ENCODE data around the gene EPHB1. TPM values are rescaled to one million over a fixed set of nuclear protein-coding genes. Genes with fewer than 3 reads are reported as not detected.
A peak's percentile ranks its signal among the peaks of the same experiment; 100 is the strongest.

EPHB1 gene
- polyA plus RNA-seq, 1 donor from 2014 or later: 18.7 TPM

GRCh38 chr3:134867277-134867676 lies 72.2 kb downstream of the EPHB1 start:
- Histone ChIP-seq H3F3A (ENCODE audit: insufficient read depth, low read length, poor library complexity, severe bottlenecking) (peaks cover 3% of the 10 kb centered on the region), H3K9me3 (ENCODE audit: low read length) (no peaks in the 10 kb centered on the region), H4K20me1 (ENCODE audit: insufficient read depth) (no peaks in the 10 kb centered on the region), H3K27me3 (ENCODE audit: insufficient read depth, low read depth, low read length) (no peaks in the 10 kb centered on the region), H3K36me3 (ENCODE audit: insufficient read depth, low read length) (no peaks in the 10 kb centered on the region), H3K79me2 (replicated peaks; ENCODE audit: insufficient read depth, low read length) (peaks cover 7% of the 10 kb centered on the region), H3K9ac (ENCODE audit: low read length) (no peak overlapping the region), H3K27ac (ENCODE audit: low read length) (no peak overlapping the region), H3K9me2 (ENCODE audit: insufficient read depth, low read length) (no peaks in the 10 kb centered on the region), H2AFZ (ENCODE audit: low read depth, low read length) (no peak overlapping the region), H3K4me2 (ENCODE audit: low read length) (no peak overlapping the region), H3K4me3 (ENCODE audit: low read length) (no peak overlapping the region)
- TF ChIP-seq TAF1 (IDR thresholded peaks at IDR 0.05; ENCODE audit: low read depth) (no peak), RAD21 (conservative IDR thresholded peaks at IDR 0.05) (no peak), POLR2AphosphoS5 (IDR thresholded peaks at IDR 0.05) (no peak), REST (IDR thresholded peaks at IDR 0.05; ENCODE audit: borderline replicate concordance) (no peak), MXI1 (conservative IDR thresholded peaks at IDR 0.05; ENCODE audit: poor library complexity, severe bottlenecking) (no peak), SMC3 (conservative IDR thresholded peaks at IDR 0.05; ENCODE audit: poor library complexity) (no peak)
- TF ChIP-seq, protein P1, sequence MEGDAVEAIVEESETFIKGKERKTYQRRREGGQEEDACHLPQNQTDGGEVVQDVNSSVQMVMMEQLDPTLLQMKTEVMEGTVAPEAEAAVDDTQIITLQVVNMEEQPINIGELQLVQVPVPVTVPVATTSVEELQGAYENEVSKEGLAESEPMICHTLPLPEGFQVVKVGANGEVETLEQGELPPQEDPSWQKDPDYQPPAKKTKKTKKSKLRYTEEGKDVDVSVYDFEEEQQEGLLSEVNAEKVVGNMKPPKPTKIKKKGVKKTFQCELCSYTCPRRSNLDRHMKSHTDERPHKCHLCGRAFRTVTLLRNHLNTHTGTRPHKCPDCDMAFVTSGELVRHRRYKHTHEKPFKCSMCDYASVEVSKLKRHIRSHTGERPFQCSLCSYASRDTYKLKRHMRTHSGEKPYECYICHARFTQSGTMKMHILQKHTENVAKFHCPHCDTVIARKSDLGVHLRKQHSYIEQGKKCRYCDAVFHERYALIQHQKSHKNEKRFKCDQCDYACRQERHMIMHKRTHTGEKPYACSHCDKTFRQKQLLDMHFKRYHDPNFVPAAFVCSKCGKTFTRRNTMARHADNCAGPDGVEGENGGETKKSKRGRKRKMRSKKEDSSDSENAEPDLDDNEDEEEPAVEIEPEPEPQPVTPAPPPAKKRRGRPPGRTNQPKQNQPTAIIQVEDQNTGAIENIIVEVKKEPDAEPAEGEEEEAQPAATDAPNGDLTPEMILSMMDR (IDR thresholded peaks at IDR 0.05; ENCODE audit: poor library complexity, severe bottlenecking): no peak

DNA sequence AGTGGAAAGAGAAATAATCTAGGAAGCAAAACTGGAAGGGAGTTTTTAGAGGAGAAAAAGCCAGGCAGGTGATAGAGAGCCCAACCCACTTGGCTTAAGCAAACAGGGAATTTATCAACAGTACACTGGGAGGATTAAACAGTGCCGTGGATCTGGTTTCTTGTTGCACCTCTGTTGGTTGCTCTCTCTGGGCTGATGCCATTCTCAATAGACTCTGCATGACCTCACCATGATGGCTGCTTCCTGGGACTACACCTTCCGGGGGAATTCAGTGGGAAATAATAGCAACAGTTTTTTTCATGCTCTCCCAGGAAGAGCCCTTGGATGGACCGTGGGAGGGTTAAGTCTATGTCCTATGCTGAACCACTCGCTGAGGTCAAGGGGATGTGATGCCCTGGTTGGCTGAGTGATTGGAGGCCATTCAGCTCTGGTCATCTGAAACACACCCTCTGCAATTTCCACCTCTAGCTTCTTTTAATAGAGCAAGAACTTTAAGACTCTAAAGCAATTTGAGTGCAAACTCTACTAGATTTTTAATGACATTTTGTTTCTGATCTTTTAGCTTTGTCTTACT lies 74.2 kb downstream of the EPHB1 start:
- Histone ChIP-seq H3F3A (ENCODE audit: insufficient read depth, low read length, poor library complexity, severe bottlenecking) (peaks cover 3% of the 10 kb centered on the region), H3K79me2 (replicated peaks; ENCODE audit: insufficient read depth, low read length) (peaks cover 8% of the 10 kb centered on the region), H3K4me3 (ENCODE audit: low read length) (no peak overlapping the region), H3K9me2 (ENCODE audit: insufficient read depth, low read length) (no peaks in the 10 kb centered on the region), H3K36me3 (ENCODE audit: insufficient read depth, low read length) (no peaks in the 10 kb centered on the region), H3K4me2 (ENCODE audit: low read length) (no peak overlapping the region), H3K9ac (ENCODE audit: low read length) (no peak overlapping the region), H3K27ac (ENCODE audit: low read length) (no peak overlapping the region), H4K20me1 (ENCODE audit: insufficient read depth) (no peaks in the 10 kb centered on the region), H2AFZ (ENCODE audit: low read depth, low read length) (no peak overlapping the region), H3K9me3 (ENCODE audit: low read length) (no peaks in the 10 kb centered on the region), H3K27me3 (ENCODE audit: insufficient read depth, low read depth, low read length) (no peaks in the 10 kb centered on the region)
- TF ChIP-seq TAF1 (IDR thresholded peaks at IDR 0.05; ENCODE audit: low read depth) (no peak), POLR2AphosphoS5 (IDR thresholded peaks at IDR 0.05) (no peak), RAD21 (conservative IDR thresholded peaks at IDR 0.05) (no peak), EZH2 (IDR thresholded peaks at IDR 0.05; ENCODE audit: borderline replicate concordance, insufficient read depth, low read length, poor library complexity, severe bottlenecking) (no peak)

- TF ChIP-seq REST (IDR thresholded peaks at IDR 0.05; ENCODE audit: borderline replicate concordance) (no peak), EZH2 (IDR thresholded peaks at IDR 0.05; ENCODE audit: borderline replicate concordance, insufficient read depth, low read length, poor library complexity, severe bottlenecking) (no peak)
- TF ChIP-seq, protein P1 (IDR thresholded peaks at IDR 0.05; ENCODE audit: poor library complexity, severe bottlenecking): no peak
- no peaks in the 10 kb centered on the region for H3K36me3 ChIP-seq (ENCODE audit: insufficient read depth, low read length)
- no peaks in the 10 kb centered on the region for H3K9me3 ChIP-seq (ENCODE audit: low read length)
- H3K79me2 ChIP-seq (replicated peaks; ENCODE audit: insufficient read depth, low read length): peaks cover 16% of the 10 kb centered on the region
- H3K9me2 ChIP-seq (ENCODE audit: insufficient read depth, low read length): no peaks in the 10 kb centered on the region
- H4K20me1 ChIP-seq (ENCODE audit: insufficient read depth): no peaks in the 10 kb centered on the region
- no peak overlapping the region for H3K9ac ChIP-seq (ENCODE audit: low read length)
- no peak overlapping the region for H2AFZ ChIP-seq (ENCODE audit: low read depth, low read length)
- H3K4me2 ChIP-seq (ENCODE audit: low read length): no peak overlapping the region
- peaks cover 3% of the 10 kb centered on the region for H3F3A ChIP-seq (ENCODE audit: insufficient read depth, low read length, poor library complexity, severe bottlenecking)
- H3K27me3 ChIP-seq (ENCODE audit: insufficient read depth, low read depth, low read length): no peaks in the 10 kb centered on the region
- H3K4me3 ChIP-seq (ENCODE audit: low read length): peak overlapping the region; percentile 27
- peak overlapping the region; percentile 44 for H3K27ac ChIP-seq (ENCODE audit: low read length)
Observed at GRCh38 chr3:134871818-134872217, 76.8 kb downstream of the EPHB1 start.
